Small intestine (tissue), 7 donors: ENCODE data around the gene AQP6. TPM values are rescaled to one million over a fixed set of nuclear protein-coding genes. Genes with fewer than 3 reads are reported as not detected.

Source experiments
- DNase-seq, 2 donors: peaks; one replicate each; pipeline versions ENCODE4 v3.0.0 to v3.0.0-alpha.2; 2013
- FAIRE-seq: peaks from 2 replicates; lab custom pipeline; 2012; peaks lifted over from hg19 to GRCh38; lab: Jason Lieb, UNC
- H3K27ac ChIP-seq, 3 donors: one replicate each; pipeline ENCODE4 v1.5.1; 2013; ENCODE audit warnings: low read length in 2 of 3, mild to moderate bottlenecking in 2 of 3, control low read depth in 1 of 3, inconsistent platforms in 1 of 3, low read depth in 1 of 3, moderate library complexity in 1 of 3
- H3K27me3 ChIP-seq, 3 donors: one replicate each; pipeline ENCODE4 v1.6.1; 2013; ENCODE audit warnings: low read length in 3 of 3, inconsistent platforms in 1 of 3; ENCODE audit not compliant: control insufficient read depth in 3 of 3, insufficient read depth in 3 of 3
- H3K36me3 ChIP-seq, 3 donors: one replicate each; pipeline ENCODE4 v1.6.1; 2013; ENCODE audit warnings: low read length in 3 of 3, inconsistent platforms in 1 of 3, low read depth in 1 of 3, mild to moderate bottlenecking in 1 of 3, moderate library complexity in 1 of 3; ENCODE audit not compliant: control insufficient read depth in 3 of 3, insufficient read depth in 2 of 3
- H3K4me1 ChIP-seq, 3 donors: one replicate each; pipeline ENCODE4 v1.6.1; 2013; ENCODE audit warnings: low read length in 2 of 3, inconsistent platforms in 1 of 3, low read depth in 1 of 3, mild to moderate bottlenecking in 1 of 3, moderate library complexity in 1 of 3; ENCODE audit not compliant: control insufficient read depth in 3 of 3, insufficient read depth in 2 of 3
- H3K4me3 ChIP-seq, 3 donors: one replicate each; pipeline ENCODE4 v1.5.1; 2013; ENCODE audit warnings: low read length in 3 of 3, control low read depth in 1 of 3, inconsistent platforms in 1 of 3, low read depth in 1 of 3, mild to moderate bottlenecking in 1 of 3, moderate library complexity in 1 of 3
- H3K9me3 ChIP-seq, 2 donors: one replicate each; pipeline ENCODE4 v1.6.1; 2013; ENCODE audit warnings: low read depth in 1 of 2, low read length in 1 of 2; ENCODE audit not compliant: control insufficient read depth in 2 of 2, insufficient read depth in 1 of 2
- WGBS, 3 donors: extraction: QIAGEN DNeasy Blood & Tissue Kit; methylation state at CpG; one replicate each; pipeline ENCODE4 v1.1.7; 2013; 5-methylcytosine and 5-hydroxymethylcytosine counted together
- polyA plus RNA-seq, 4 donors: library from polyadenylated mRNA; stranded (reverse) in 3 of 4; unstranded in 1 of 4; fragments of 200-250 nt in 3 of 4; fragments of 120-200 nt in 1 of 4; gene quantifications; one replicate each; pipeline versions ENCODE4 v1.2.1 to v1.2.3, GENCODE V29; 2013
- donor health status: healthy with polysubstance abuse.
- donor health status: control.
- donor health status: control.
- donor health status: Bipolar disorder and iron deficiency.
- donor health status: healthy.

The AQP6 gene
- polyA plus RNA-seq, 4 donors: 0.09 to 0.31 TPM; not detected in 2

GRCh38 chr12:50018154-50018553, 45.4 kb downstream of the AQP6 start:
- Histone ChIP-seq H3K4me1 (peaks cover 0 to 9% (median 0%) of the 10 kb centered on the region in 3 donors), H3K4me3 (no peak overlapping the region), H3K27ac (peak overlapping the region in 2 of 3 donors; percentile 29 to 79), H3K27me3 (no peaks in the 10 kb centered on the region), H3K36me3 (peaks cover 0 to 12% (median 0%) of the 10 kb centered on the region in 3 donors), H3K9me3 (no peaks in the 10 kb centered on the region)
- WGBS, 3 donors: 66 to 85% (median 82%) methylated on average over 3 of the region's 3 CpGs
- FAIRE-seq (no peak), DNase-seq (no peak)

GRCh38 chr12:50018968-50019367, 46.2 kb downstream of the AQP6 start:
- no peak for DNase-seq
- H3K9me3 ChIP-seq: no peaks in the 10 kb centered on the region
- H3K4me1 ChIP-seq: peaks cover 0 to 9% (median 0%) of the 10 kb centered on the region in 3 donors
- FAIRE-seq: no peak
- H3K27ac ChIP-seq: no peak overlapping the region
- H3K4me3 ChIP-seq: no peak overlapping the region
- H3K36me3 ChIP-seq: peaks cover 0 to 12% (median 0%) of the 10 kb centered on the region in 3 donors
- H3K27me3 ChIP-seq: no peaks in the 10 kb centered on the region
- WGBS, 3 donors: 94 to 98% (median 96%) methylated on average over 2 of the region's 2 CpGs

- no peak overlapping the region for H3K27ac ChIP-seq
- FAIRE-seq: no peak
These were observed 46.8 kb downstream of the AQP6 start for GRCh38 chr12:50019524-50019923.

GRCh38 chr12:50021031-50021430, 48.3 kb downstream of the AQP6 start:
- H3K4me1 ChIP-seq: peaks cover 0 to 9% (median 2%) of the 10 kb centered on the region in 3 donors
- FAIRE-seq: no peak
- no peak for DNase-seq
- no peak overlapping the region for H3K4me3 ChIP-seq
- no peaks in the 10 kb centered on the region for H3K27me3 ChIP-seq
- 70 to 88% (median 84%) methylated on average over 4 of the region's 4 CpGs for WGBS, 3 donors
- H3K36me3 ChIP-seq: peaks cover 0 to 2% (median 0%) of the 10 kb centered on the region in 3 donors
- peak overlapping the region in 1 of 3 donors; percentile 39 for H3K27ac ChIP-seq
- H3K9me3 ChIP-seq: no peaks in the 10 kb centered on the region

More at GRCh38 chr12:50019524-50019923, 46.8 kb downstream of the AQP6 start:
- Histone ChIP-seq H3K4me3 (no peak overlapping the region), H3K27me3 (no peaks in the 10 kb centered on the region), H3K9me3 (no peaks in the 10 kb centered on the region), H3K4me1 (peaks cover 0 to 9% (median 2%) of the 10 kb centered on the region in 3 donors), H3K36me3 (peaks cover 0 to 8% (median 0%) of the 10 kb centered on the region in 3 donors)
- 85 to 95% (median 90%) methylated on average over 2 of the region's 2 CpGs for WGBS, 3 donors
- DNase-seq: no peak

- Histone ChIP-seq H3K9me3 (no peaks in the 10 kb centered on the region), H3K36me3 (no peaks in the 10 kb centered on the region), H3K27ac (no peak overlapping the region), H3K4me3 (no peak overlapping the region), H3K27me3 (no peaks in the 10 kb centered on the region), H3K4me1 (peaks cover 0 to 2% (median under 1%) of the 10 kb centered on the region in 3 donors)
- WGBS, 3 donors: 93 to 100% (median 94%) methylated on average over 1 of the region's 1 CpG
- FAIRE-seq: no peak
- no peak for DNase-seq
These were observed 50.2 kb downstream of the AQP6 start for GRCh38 chr12:50022903-50023302.

- peak overlapping the region in 2 of 3 donors; percentile 71 to 86 for H3K4me3 ChIP-seq
- no peak overlapping the region for H3K27ac ChIP-seq
- DNase-seq: no peak
- H3K4me1 ChIP-seq: peaks cover 0 to 2% (median 0%) of the 10 kb centered on the region in 3 donors
- 70 to 73% (median 71%) methylated on average over 8 of the region's 8 CpGs for WGBS, 3 donors
- no peak for FAIRE-seq
- no peaks in the 10 kb centered on the region for H3K9me3 ChIP-seq
- no peaks in the 10 kb centered on the region for H3K36me3 ChIP-seq
- H3K27me3 ChIP-seq: no peaks in the 10 kb centered on the region
These were observed 51.5 kb downstream of the AQP6 start for GRCh38 chr12:50024227-50024626.

GRCh38 chr12:50024805-50025186, 52.0 kb downstream of the AQP6 start:
- Histone ChIP-seq H3K27ac (peak overlapping the region in 1 of 3 donors; percentile 58), H3K36me3 (no peaks in the 10 kb centered on the region), H3K4me3 (peak overlapping the region; percentile 57 to 86 (median 71)), H3K27me3 (no peaks in the 10 kb centered on the region), H3K9me3 (no peaks in the 10 kb centered on the region), H3K4me1 (peaks cover 0 to 2% (median 0%) of the 10 kb centered on the region in 3 donors)
- no peak for FAIRE-seq
- 1 to 2% (median 1%) methylated on average over 16 of the region's 16 CpGs for WGBS, 3 donors
- peak; percentile 7 to 37 for DNase-seq

- H3K27ac ChIP-seq: peak within 1 kb of the TSS; percentile 3 to 58 (median 56)
- FAIRE-seq: peak; percentile 74
- peak; percentile 99 for DNase-seq
- no peaks in the 10 kb centered on the region for H3K9me3 ChIP-seq
- no peaks in the 10 kb centered on the region for H3K36me3 ChIP-seq
- 5 to 6% (median 5%) methylated on average over 43 to 47 of the region's 47 CpGs for WGBS, 3 donors
- no peaks in the 10 kb centered on the region for H3K27me3 ChIP-seq
- peaks cover 0 to 2% (median 0%) of the 10 kb centered on the region in 3 donors for H3K4me1 ChIP-seq
- peak within 1 kb of the TSS; percentile 57 to 86 (median 71) for H3K4me3 ChIP-seq
These were observed 52.7 kb downstream of the AQP6 start, which contains the start of gene RACGAP1 for GRCh38 chr12:50025187-50026059. Gene RACGAP1 (minus strand): TSS chr12:50025494. CDS start chr12:50016715, 8,779 bp downstream.
